Neural progenitor cell (in vitro differentiated cells): ENCODE data around the gene GTF2F1. TPM values are rescaled to one million over a fixed set of nuclear protein-coding genes. Genes with fewer than 3 reads are reported as not detected.

Source experiments
- DNase-seq: peaks from one replicate; pipeline ENCODE4 v3.0.0-alpha.2; 2016; ENCODE audit warnings: low spot score
- H2AFZ ChIP-seq: fragments of 200-600 bp; sonication (generic); replicated peaks from 2 replicates; pipeline ENCODE4 v1.6.1; 2016; ENCODE audit warnings: antibody characterized with exemption
- H3F3A ChIP-seq: fragments of 200-600 bp; sonication (generic); 2 replicates; pipeline ENCODE4 v1.6.1; 2016; ENCODE audit warnings: antibody characterized with exemption, low read depth
- H3K27ac ChIP-seq: fragments of 200-600 bp; sonication (generic); 2 replicates; pipeline ENCODE4 v1.5.1; 2016; ENCODE audit warnings: mild to moderate bottlenecking
- H3K27me3 ChIP-seq: fragments of 200-600 bp; sonication (generic); 2 replicates; pipeline ENCODE4 v1.6.1; 2016; ENCODE audit warnings: mild to moderate bottlenecking, moderate library complexity
- H3K36me3 ChIP-seq: fragments of 200-600 bp; sonication (generic); 2 replicates; pipeline ENCODE4 v1.5.1; 2016
- H3K4me1 ChIP-seq: fragments of 200-600 bp; sonication (generic); 2 replicates; pipeline ENCODE4 v1.6.1; 2016; ENCODE audit warnings: mixed run types
- H3K4me2 ChIP-seq: fragments of 200-600 bp; sonication (generic); 2 replicates; pipeline ENCODE4 v1.6.1; 2016
- H3K4me3 ChIP-seq: fragments of 200-600 bp; sonication (generic); 2 replicates; pipeline ENCODE4 v1.5.1; 2016
- H3K79me2 ChIP-seq: fragments of 200-600 bp; sonication (generic); 2 replicates; pipeline ENCODE4 v1.6.1; 2016; ENCODE audit warnings: low read depth
- H3K9ac ChIP-seq: fragments of 200-600 bp; sonication (generic); 2 replicates; pipeline ENCODE4 v1.6.1; 2016
- H3K9me3 ChIP-seq: fragments of 200-600 bp; sonication (generic); 2 replicates; pipeline ENCODE4 v1.5.1; 2016; ENCODE audit warnings: low read depth
- H4K20me1 ChIP-seq: fragments of 200-600 bp; sonication (generic); 2 replicates; pipeline ENCODE4 v1.6.1; 2016; ENCODE audit warnings: low read depth
- H3K27ac Mint-ChIP-seq: 3 replicates; pipeline ENCODE4 v1.8.0; 2021; ENCODE audit warnings: mixed read lengths
- H3K27me3 Mint-ChIP-seq: 2 replicates; pipeline ENCODE4 v1.8.0; 2022; ENCODE audit warnings: low read depth, mild to moderate bottlenecking, inconsistent platforms, moderate library complexity, mixed read lengths; ENCODE audit not compliant: insufficient read depth
- H3K36me3 Mint-ChIP-seq: 3 replicates; pipeline ENCODE4 v1.8.0; 2021; ENCODE audit warnings: mixed read lengths
- H3K4me1 Mint-ChIP-seq: 3 replicates; pipeline ENCODE4 v1.8.0; 2021; ENCODE audit warnings: mixed read lengths
- H3K4me3 Mint-ChIP-seq: 3 replicates; pipeline ENCODE4 v1.8.0; 2021; ENCODE audit warnings: mild to moderate bottlenecking, moderate library complexity, mixed read lengths
- H3K9me3 Mint-ChIP-seq: 3 replicates; pipeline ENCODE4 v1.8.0; 2020; ENCODE audit warnings: mixed read lengths
- CTCF ChIP-seq: fragments of 200-600 bp; sonication (generic); IDR thresholded peaks from 2 replicates; pipeline ENCODE4 v1.5.1; 2017; ENCODE audit warnings: antibody characterized with exemption, mild to moderate bottlenecking
- EZH2 ChIP-seq: fragments of 200-600 bp; sonication (generic); IDR thresholded peaks from 2 replicates; pipeline ENCODE4 v1.6.1; 2017; ENCODE audit warnings: antibody characterized with exemption, mild to moderate bottlenecking, moderate library complexity
- EZH2phosphoT487 ChIP-seq: fragments of 200-600 bp; sonication (generic); IDR thresholded peaks from 2 replicates; pipeline ENCODE4 v1.6.1; 2017; ENCODE audit warnings: antibody characterized with exemption
- total RNA-seq: library from RNA; depleted of rRNA; stranded (reverse); fragments of >200 nt; gene quantifications from 2 replicates; pipeline ENCODE4 v1.2.3, GENCODE V29; 2015; ENCODE audit warnings: low replicate concordance

The GTF2F1 gene
- total RNA-seq, 1 donor from 2014 or later = 36.9 TPM

DNA sequence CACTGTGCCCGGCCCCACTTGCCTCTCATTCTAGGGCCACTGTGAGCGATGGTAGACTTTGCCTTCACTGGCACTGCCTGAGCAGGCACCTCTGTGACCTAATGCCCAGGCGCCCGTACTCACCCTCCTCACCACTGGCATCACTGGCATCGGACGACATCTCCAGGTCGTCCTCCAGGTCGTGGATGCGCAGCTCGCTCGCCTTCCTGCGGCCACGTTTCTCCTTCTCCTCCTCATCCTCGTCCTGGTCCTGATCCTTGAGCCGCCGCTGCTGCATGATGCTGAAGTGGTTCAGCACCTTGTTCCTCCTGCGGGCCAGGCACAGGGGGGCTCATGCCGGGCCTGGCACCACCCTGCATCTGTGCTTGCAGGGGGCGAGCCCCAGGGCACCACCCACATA, 9.8 kb downstream of the GTF2F1 start:
- H3K36me3 Mint-ChIP-seq = peaks cover 29% of the 10 kb centered on the region
- no peak overlapping the region for H3K27ac Mint-ChIP-seq
- no peaks in the 10 kb centered on the region for H3K27me3 ChIP-seq
- no peaks in the 10 kb centered on the region for H3K4me1 Mint-ChIP-seq
- no peak overlapping the region for H3K9ac ChIP-seq
- H3F3A ChIP-seq = peaks cover 2% of the 10 kb centered on the region
- no peaks in the 10 kb centered on the region for H3K36me3 ChIP-seq
- H2AFZ ChIP-seq = no peak overlapping the region
- H3K4me3 Mint-ChIP-seq = peak overlapping the region; percentile 28
- no peaks in the 10 kb centered on the region for H4K20me1 ChIP-seq
- no peaks in the 10 kb centered on the region for H3K79me2 ChIP-seq
- TF ChIP-seq CTCF = no peak
- no peak for TF ChIP-seq EZH2phosphoT487
- TF ChIP-seq EZH2 = no peak
- H3K9me3 ChIP-seq = no peaks in the 10 kb centered on the region
- H3K27me3 Mint-ChIP-seq = peaks cover 2% of the 10 kb centered on the region
- no peaks in the 10 kb centered on the region for H3K9me3 Mint-ChIP-seq
- no peak overlapping the region for H3K4me3 ChIP-seq
- H3K4me1 ChIP-seq = no peaks in the 10 kb centered on the region
- H3K27ac ChIP-seq = no peak overlapping the region
- no peak overlapping the region for H3K4me2 ChIP-seq
- no peak for DNase-seq

GRCh38 chr19:6381030-6381750, 11.8 kb downstream of the GTF2F1 start:
- no peak overlapping the region for H3K27ac Mint-ChIP-seq
- no peaks in the 10 kb centered on the region for H3K4me1 Mint-ChIP-seq
- no peak for TF ChIP-seq EZH2phosphoT487
- no peak for TF ChIP-seq EZH2
- TF ChIP-seq CTCF = no peak
- Histone ChIP-seq H3K79me2 (no peaks in the 10 kb centered on the region), H3K9me3 (no peaks in the 10 kb centered on the region), H3K4me1 (no peaks in the 10 kb centered on the region), H3K4me2 (no peak overlapping the region), H3F3A (peaks cover 4% of the 10 kb centered on the region), H3K36me3 (no peaks in the 10 kb centered on the region), H4K20me1 (no peaks in the 10 kb centered on the region), H3K9ac (no peak overlapping the region), H2AFZ (no peak overlapping the region), H3K27ac (no peak overlapping the region), H3K4me3 (no peak overlapping the region), H3K27me3 (no peaks in the 10 kb centered on the region)
- no peak for DNase-seq
- peaks cover 28% of the 10 kb centered on the region for H3K36me3 Mint-ChIP-seq
- H3K27me3 Mint-ChIP-seq = peaks cover 2% of the 10 kb centered on the region
- no peak overlapping the region for H3K4me3 Mint-ChIP-seq
- H3K9me3 Mint-ChIP-seq = no peaks in the 10 kb centered on the region

DNA sequence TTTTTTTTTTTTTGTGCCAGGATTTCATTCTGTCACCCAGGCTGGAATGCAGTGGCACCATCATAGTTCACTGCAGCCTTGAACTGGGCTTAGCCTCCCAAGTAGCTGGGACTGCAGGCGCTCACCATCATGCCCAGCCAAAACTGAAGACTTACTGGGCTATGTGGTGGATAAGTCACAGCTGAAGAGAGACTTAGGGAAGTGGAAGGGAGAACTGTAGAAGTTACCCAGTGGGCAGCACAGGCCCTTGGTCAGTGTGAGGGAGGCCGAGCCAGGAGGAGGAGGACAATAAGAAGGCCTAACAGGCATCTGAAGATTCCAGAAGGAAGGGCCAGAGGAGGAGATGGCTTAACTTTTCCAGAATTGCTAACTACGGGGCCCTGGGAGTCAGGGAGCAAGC, 13.2 kb downstream of the GTF2F1 start:
- Mint-ChIP-seq H3K27ac (no peak overlapping the region), H3K9me3 (no peaks in the 10 kb centered on the region), H3K36me3 (peaks cover 26% of the 10 kb centered on the region), H3K4me3 (peak overlapping the region; percentile 9), H3K27me3 (peaks cover 5% of the 10 kb centered on the region), H3K4me1 (no peaks in the 10 kb centered on the region)
- DNase-seq = no peak
- no peaks in the 10 kb centered on the region for H4K20me1 ChIP-seq
- H3K4me1 ChIP-seq = no peaks in the 10 kb centered on the region
- H2AFZ ChIP-seq = no peak overlapping the region
- H3K9me3 ChIP-seq = no peaks in the 10 kb centered on the region
- H3K27ac ChIP-seq = no peak overlapping the region
- no peak overlapping the region for H3K4me2 ChIP-seq
- H3K36me3 ChIP-seq = no peaks in the 10 kb centered on the region
- no peaks in the 10 kb centered on the region for H3K27me3 ChIP-seq
- no peaks in the 10 kb centered on the region for H3K79me2 ChIP-seq
- peaks cover 4% of the 10 kb centered on the region for H3F3A ChIP-seq
- no peak overlapping the region for H3K9ac ChIP-seq
- no peak overlapping the region for H3K4me3 ChIP-seq
- no peak for TF ChIP-seq CTCF
- TF ChIP-seq EZH2 = no peak
- no peak for TF ChIP-seq EZH2phosphoT487
